ENCODE data around the gene KRT33B.
A peak's percentile ranks its signal among the peaks of the same experiment; 100 is the strongest.
"Not testable (repeated sequence)": the region's sequence is repeated elsewhere in the genome, so short reads cannot be mapped to it uniquely, and the experiment has no call there.

GRCh38 chr17:41380091-41380490 lies 10.5 kb upstream of the KRT33B start:
- not testable (repeated sequence) for TF ChIP-seq CTCF (conservative IDR thresholded peaks at IDR 0.05; ENCODE audit: low read depth, low read length); MAZ (IDR thresholded peaks at IDR 0.05; ENCODE audit: borderline replicate concordance, low read depth, low read length); CEBPB (IDR thresholded peaks at IDR 0.05; ENCODE audit: low read depth, low read length)
- TF ChIP-seq FOS (IDR thresholded peaks at IDR 0.05; ENCODE audit: low read depth, low read length) = 0 out of 2 replicates have a peak, but pooled peaks have one; percentile 33
- peak; percentile 79 for TF ChIP-seq NFE2L2 (IDR thresholded peaks at IDR 0.05; ENCODE audit: low read depth, low read length)

Measured in IMR-90 (cell line).